HUES64 (cell line): Measurements from ENCODE around the gene PTAR1.
"Not testable (repeated sequence)": the region's sequence is repeated elsewhere in the genome, so short reads cannot be mapped to it uniquely, and the experiment has no call there.

Experiments used
- H3K27ac ChIP-seq: 2 replicates; pipeline ENCODE4 v1.7.0; 2013; ENCODE audit warnings: low read depth, low read length, inconsistent platforms
- H3K27me3 ChIP-seq: 2 replicates; pipeline ENCODE4 v1.6.1; 2013; ENCODE audit warnings: mild to moderate bottlenecking, low read length; ENCODE audit not compliant: insufficient read depth
- H3K36me3 ChIP-seq: 2 replicates; pipeline ENCODE4 v1.6.1; 2013; ENCODE audit warnings: mild to moderate bottlenecking, low read length; ENCODE audit not compliant: insufficient read depth
- H3K4me1 ChIP-seq: 2 replicates; pipeline ENCODE4 v1.6.1; 2013; ENCODE audit warnings: mild to moderate bottlenecking, low read length, moderate library complexity; ENCODE audit not compliant: insufficient read depth
- H3K4me3 ChIP-seq: 2 replicates; pipeline ENCODE4 v1.5.1; 2013; ENCODE audit warnings: mild to moderate bottlenecking, low read length, moderate library complexity
- H3K9ac ChIP-seq: 2 replicates; pipeline ENCODE4 v1.6.1; 2013; ENCODE audit warnings: mild to moderate bottlenecking, low read depth, low read length
- H3K9me3 ChIP-seq: 2 replicates; pipeline ENCODE4 v1.6.1; 2013; ENCODE audit warnings: low read depth, low read length; ENCODE audit not compliant: insufficient read depth
- WGBS: fragments of 150-250, 120-280 bp; methylation state at CpG from one replicate; pipeline ENCODE4 v1.1.7; 2013; ENCODE audit warnings: missing lambda C conversion rate; 5-methylcytosine and 5-hydroxymethylcytosine counted together

PTAR1 gene

DNA sequence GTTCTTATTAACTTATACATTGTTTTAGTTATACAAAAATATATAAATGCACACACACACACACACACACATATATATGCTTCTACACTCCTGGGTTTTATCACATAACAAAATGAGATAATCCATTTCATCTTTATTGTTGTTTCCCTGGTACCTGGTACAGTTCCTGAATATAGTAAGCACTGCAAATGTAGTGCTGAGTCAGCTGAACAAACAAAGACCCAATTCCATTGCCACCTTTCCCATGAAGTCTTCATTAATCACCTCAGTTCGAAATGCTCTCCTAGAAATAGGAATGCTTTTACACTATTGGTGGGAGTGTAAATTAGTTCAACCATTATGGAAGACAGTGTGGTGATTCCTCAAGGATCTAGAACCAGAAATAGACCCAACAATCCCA, 13.4 kb upstream of the PTAR1 start:
- no peaks in the 10 kb centered on the region for H3K36me3 ChIP-seq
- H3K27ac ChIP-seq, result no peak overlapping the region
- H3K4me3 ChIP-seq, result no peak overlapping the region
- H3K4me1 ChIP-seq, result no peaks in the 10 kb centered on the region
- H3K9ac ChIP-seq, result no peak overlapping the region
- no peaks in the 10 kb centered on the region for H3K9me3 ChIP-seq
- no peaks in the 10 kb centered on the region for H3K27me3 ChIP-seq
- WGBS, result no CpG with 5 or more reads among the region's 1 CpG

GRCh38 chr9:69771775-69772418, 12.1 kb upstream of the PTAR1 start:
- no peaks in the 10 kb centered on the region for H3K36me3 ChIP-seq
- no peak overlapping the region for H3K9ac ChIP-seq
- 94% methylated on average over 4 of the region's 4 CpGs for WGBS
- H3K4me3 ChIP-seq, result no peak overlapping the region
- H3K27me3 ChIP-seq, result no peaks in the 10 kb centered on the region
- no peaks in the 10 kb centered on the region for H3K9me3 ChIP-seq
- H3K27ac ChIP-seq, result no peak overlapping the region
- H3K4me1 ChIP-seq, result no peaks in the 10 kb centered on the region

- 95% methylated on average over 1 of the region's 1 CpG for WGBS
- no peak overlapping the region for H3K27ac ChIP-seq
- no peak overlapping the region for H3K4me3 ChIP-seq
These were observed 8.9 kb upstream of the PTAR1 start for GRCh38 chr9:69768716-69769115.

DNA sequence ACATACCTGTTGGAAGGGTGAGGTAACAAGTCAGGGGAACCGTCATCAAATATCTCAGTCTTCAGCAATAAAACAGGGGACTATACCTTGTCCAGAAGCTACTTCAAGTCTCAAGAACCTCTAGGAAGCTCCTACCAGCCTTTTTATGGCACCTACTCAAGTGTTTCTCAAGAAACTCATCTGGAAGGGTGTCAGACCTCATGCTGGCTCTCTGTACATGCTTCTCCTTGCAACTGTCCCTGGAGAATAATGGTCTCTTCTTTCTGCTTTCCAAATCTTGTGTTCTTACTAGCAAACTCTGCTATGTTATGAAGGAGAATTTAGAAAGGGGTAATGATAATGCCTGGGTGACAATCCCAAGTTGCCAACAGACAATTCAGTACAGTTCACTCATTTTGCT, 8.3 kb upstream of the PTAR1 start:
- 87% methylated on average over 1 of the region's 1 CpG for WGBS

More at GRCh38 chr9:69768716-69769115, 8.9 kb upstream of the PTAR1 start:
- H3K27me3 ChIP-seq, result no peaks in the 10 kb centered on the region
- peaks cover 15% of the 10 kb centered on the region for H3K4me1 ChIP-seq
- no peaks in the 10 kb centered on the region for H3K9me3 ChIP-seq
- H3K9ac ChIP-seq, result no peak overlapping the region
- no peaks in the 10 kb centered on the region for H3K36me3 ChIP-seq

GRCh38 chr9:69763862-69764261, 4.1 kb upstream of the PTAR1 start:
- peak overlapping the region; percentile 25; the same call in 1 of the 2 replicates for H3K4me3 ChIP-seq
- H3K27me3 ChIP-seq, H3K9me3 ChIP-seq, H3K36me3 ChIP-seq: not testable (repeated sequence)
- 55% methylated on average over 2 of the region's 5 CpGs for WGBS
- peaks cover 31% of the 10 kb centered on the region for H3K4me1 ChIP-seq
- peak overlapping the region; percentile 95 for H3K27ac ChIP-seq
- H3K9ac ChIP-seq, result peak overlapping the region; percentile 80

More for the DNA sequence above, 8.3 kb upstream of the PTAR1 start:
- no peak overlapping the region for H3K4me3 ChIP-seq
- H3K9ac ChIP-seq, result no peak overlapping the region
- H3K4me1 ChIP-seq, result peaks cover 15% of the 10 kb centered on the region
- H3K27ac ChIP-seq, result no peak overlapping the region
- H3K9me3 ChIP-seq, result no peaks in the 10 kb centered on the region
- no peaks in the 10 kb centered on the region for H3K36me3 ChIP-seq
- no peaks in the 10 kb centered on the region for H3K27me3 ChIP-seq

GRCh38 chr9:69762527-69762926, 2.7 kb upstream of the PTAR1 start:
- peaks cover 9% of the 10 kb centered on the region for H3K36me3 ChIP-seq
- 37% methylated on average over 1 of the region's 1 CpG for WGBS
- no peaks in the 10 kb centered on the region for H3K27me3 ChIP-seq
- H3K4me3 ChIP-seq, result peak overlapping the region; percentile 33
- no peaks in the 10 kb centered on the region for H3K9me3 ChIP-seq
- peak overlapping the region; percentile 100 for H3K27ac ChIP-seq
- H3K9ac ChIP-seq, result peak overlapping the region; percentile 78
- H3K4me1 ChIP-seq, result peaks cover 41% of the 10 kb centered on the region

- H3K36me3 ChIP-seq, result peaks cover 21% of the 10 kb centered on the region
- peak overlapping the region; percentile 99 for H3K4me3 ChIP-seq
- WGBS, result 12% methylated on average over 7 of the region's 7 CpGs
- no peaks in the 10 kb centered on the region for H3K9me3 ChIP-seq
- peak overlapping the region; percentile 99 for H3K27ac ChIP-seq
- peak overlapping the region; percentile 95; the same call in 1 of the 2 replicates for H3K9ac ChIP-seq
- peaks cover 61% of the 10 kb centered on the region for H3K4me1 ChIP-seq
- H3K27me3 ChIP-seq, result no peaks in the 10 kb centered on the region
These were observed 433 bp upstream of the PTAR1 start for GRCh38 chr9:69760278-69760610.

GRCh38 chr9:69759021-69759420, 790 bp downstream of the PTAR1 start:
- Histone ChIP-seq H3K9me3 (no peaks in the 10 kb centered on the region), H3K9ac (peak overlapping the region; percentile 95), H3K4me3 (peak overlapping the region; percentile 99), H3K27ac (peak overlapping the region; percentile 99), H3K27me3 (no peaks in the 10 kb centered on the region), H3K4me1 (peaks cover 51% of the 10 kb centered on the region), H3K36me3 (peaks cover 27% of the 10 kb centered on the region)
- WGBS, result 2% methylated on average over 5 of the region's 5 CpGs

GRCh38 chr9:69757996-69758675, 1.7 kb downstream of the PTAR1 start:
- peaks cover 56% of the 10 kb centered on the region for H3K4me1 ChIP-seq
- H3K27me3 ChIP-seq, result no peaks in the 10 kb centered on the region
- peaks cover 27% of the 10 kb centered on the region for H3K36me3 ChIP-seq
- H3K27ac ChIP-seq, result 0 out of 2 replicates have a peak overlapping the region, but pooled peaks have one; percentile 51
- 56% methylated on average over 4 of the region's 6 CpGs for WGBS
- no peaks in the 10 kb centered on the region for H3K9me3 ChIP-seq
- H3K4me3 ChIP-seq, result peak overlapping the region; percentile 99
- peak overlapping the region; percentile 43; the same call in 1 of the 2 replicates for H3K9ac ChIP-seq

DNA sequence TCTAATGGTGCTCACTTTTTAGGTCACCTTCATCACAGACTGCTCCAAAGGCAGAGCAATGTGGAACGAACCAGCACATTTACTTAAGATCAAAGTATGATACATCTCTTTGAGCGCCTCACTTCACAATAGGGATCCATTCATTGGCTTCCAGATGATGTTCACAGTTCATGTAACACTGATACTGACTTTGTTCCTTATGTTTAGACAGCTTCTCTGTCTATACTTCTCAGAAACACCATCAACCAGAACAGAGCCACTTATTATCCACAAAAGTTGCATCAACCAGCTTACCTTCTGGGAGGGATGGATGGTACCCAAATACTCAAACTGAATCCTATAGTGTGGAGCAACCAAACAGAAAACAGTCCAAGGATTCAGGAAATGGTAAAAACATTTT, 4.6 kb downstream of the PTAR1 start:
- H3K27me3 ChIP-seq, result no peaks in the 10 kb centered on the region
- WGBS, result 90% methylated on average over 2 of the region's 2 CpGs
- H3K4me3 ChIP-seq, result no peak overlapping the region
- peaks cover 37% of the 10 kb centered on the region for H3K36me3 ChIP-seq
- H3K4me1 ChIP-seq, result peaks cover 62% of the 10 kb centered on the region
- no peak overlapping the region for H3K9ac ChIP-seq
- no peaks in the 10 kb centered on the region for H3K9me3 ChIP-seq
- no peak overlapping the region for H3K27ac ChIP-seq

GRCh38 chr9:69753830-69754229, 6.0 kb downstream of the PTAR1 start:
- peaks cover 51% of the 10 kb centered on the region for H3K36me3 ChIP-seq
- H3K27ac ChIP-seq, result peak overlapping the region; percentile 0; the same call in 1 of the 2 replicates
- peaks cover 69% of the 10 kb centered on the region for H3K4me1 ChIP-seq

More at GRCh38 chr9:69753830-69754229, 6.0 kb downstream of the PTAR1 start:
- 93% methylated on average over 3 of the region's 3 CpGs for WGBS
- Histone ChIP-seq H3K9ac (no peak overlapping the region), H3K4me3 (no peak overlapping the region), H3K9me3 (no peaks in the 10 kb centered on the region), H3K27me3 (no peaks in the 10 kb centered on the region)
